Neural crest cell (in vitro differentiated cells): ENCODE measurements around the gene FARSB. TPM values are rescaled to one million over a fixed set of nuclear protein-coding genes. Genes with fewer than 3 reads are reported as not detected.

Experiments
- DNase-seq: peaks from one replicate; pipeline ENCODE4 v3.0.0; 2021; ENCODE audit warnings: low read depth, mixed read lengths, low spot score
- H3K27ac Mint-ChIP-seq: one replicate; pipeline ENCODE4 v1.8.0; 2021; ENCODE audit warnings: mild to moderate bottlenecking, mixed read lengths; ENCODE audit not compliant: unreplicated experiment
- H3K27me3 Mint-ChIP-seq: 2 replicates; pipeline ENCODE4 v1.8.0; 2021; ENCODE audit warnings: low read depth, mild to moderate bottlenecking, mixed read lengths
- H3K36me3 Mint-ChIP-seq: 2 replicates; pipeline ENCODE4 v1.8.0; 2021; ENCODE audit warnings: low read depth, mild to moderate bottlenecking, mixed read lengths
- H3K4me1 Mint-ChIP-seq: 2 replicates; pipeline ENCODE4 v1.8.0; 2021; ENCODE audit warnings: mixed read lengths
- H3K4me3 Mint-ChIP-seq: one replicate; pipeline ENCODE4 v1.8.0; 2021; ENCODE audit warnings: mild to moderate bottlenecking, mixed read lengths
- H3K9me3 Mint-ChIP-seq: 2 replicates; pipeline ENCODE4 v1.8.0; 2021; ENCODE audit warnings: mixed read lengths
- total RNA-seq: library from RNA; stranded (reverse); gene quantifications from 2 replicates; pipeline ENCODE4 v1.2.1, GENCODE V29; 2021
- TF ChIP-seq, protein P1 (sequence below): fragments of 200-600 bp; sonication (generic); conservative IDR thresholded peaks from 2 replicates; pipeline ENCODE4 v1.5.0; 2021; ENCODE audit warnings: antibody characterized with exemption, mild to moderate bottlenecking

FARSB gene
- total RNA-seq, 1 donor from 2014 or later, result 38.7 TPM

DNA sequence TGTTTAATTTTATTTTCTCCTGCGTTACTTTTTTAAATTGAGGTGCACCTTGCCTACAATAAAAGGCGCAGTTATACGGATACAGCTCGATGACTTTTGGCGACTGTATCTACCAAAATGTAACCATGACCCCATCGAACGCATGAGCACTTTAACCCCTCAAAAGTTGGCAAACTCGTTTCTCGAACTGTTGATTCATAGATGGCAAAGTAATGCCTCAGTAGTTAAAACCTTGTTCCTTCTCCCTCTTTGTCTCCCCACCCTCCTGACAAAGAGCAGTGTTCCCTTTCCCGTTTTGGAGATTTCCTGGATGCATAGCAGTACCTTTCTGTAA is 16.1 kb upstream of the FARSB start:
- Mint-ChIP-seq H3K36me3 (no peaks in the 10 kb centered on the region), H3K27ac (no peak overlapping the region), H3K4me1 (peaks cover 24% of the 10 kb centered on the region), H3K4me3 (peak overlapping the region; percentile 52), H3K9me3 (no peaks in the 10 kb centered on the region), H3K27me3 (peaks cover 48% of the 10 kb centered on the region)
- TF ChIP-seq, protein P1, sequence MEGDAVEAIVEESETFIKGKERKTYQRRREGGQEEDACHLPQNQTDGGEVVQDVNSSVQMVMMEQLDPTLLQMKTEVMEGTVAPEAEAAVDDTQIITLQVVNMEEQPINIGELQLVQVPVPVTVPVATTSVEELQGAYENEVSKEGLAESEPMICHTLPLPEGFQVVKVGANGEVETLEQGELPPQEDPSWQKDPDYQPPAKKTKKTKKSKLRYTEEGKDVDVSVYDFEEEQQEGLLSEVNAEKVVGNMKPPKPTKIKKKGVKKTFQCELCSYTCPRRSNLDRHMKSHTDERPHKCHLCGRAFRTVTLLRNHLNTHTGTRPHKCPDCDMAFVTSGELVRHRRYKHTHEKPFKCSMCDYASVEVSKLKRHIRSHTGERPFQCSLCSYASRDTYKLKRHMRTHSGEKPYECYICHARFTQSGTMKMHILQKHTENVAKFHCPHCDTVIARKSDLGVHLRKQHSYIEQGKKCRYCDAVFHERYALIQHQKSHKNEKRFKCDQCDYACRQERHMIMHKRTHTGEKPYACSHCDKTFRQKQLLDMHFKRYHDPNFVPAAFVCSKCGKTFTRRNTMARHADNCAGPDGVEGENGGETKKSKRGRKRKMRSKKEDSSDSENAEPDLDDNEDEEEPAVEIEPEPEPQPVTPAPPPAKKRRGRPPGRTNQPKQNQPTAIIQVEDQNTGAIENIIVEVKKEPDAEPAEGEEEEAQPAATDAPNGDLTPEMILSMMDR, result no peak
- DNase-seq, result no peak

DNA sequence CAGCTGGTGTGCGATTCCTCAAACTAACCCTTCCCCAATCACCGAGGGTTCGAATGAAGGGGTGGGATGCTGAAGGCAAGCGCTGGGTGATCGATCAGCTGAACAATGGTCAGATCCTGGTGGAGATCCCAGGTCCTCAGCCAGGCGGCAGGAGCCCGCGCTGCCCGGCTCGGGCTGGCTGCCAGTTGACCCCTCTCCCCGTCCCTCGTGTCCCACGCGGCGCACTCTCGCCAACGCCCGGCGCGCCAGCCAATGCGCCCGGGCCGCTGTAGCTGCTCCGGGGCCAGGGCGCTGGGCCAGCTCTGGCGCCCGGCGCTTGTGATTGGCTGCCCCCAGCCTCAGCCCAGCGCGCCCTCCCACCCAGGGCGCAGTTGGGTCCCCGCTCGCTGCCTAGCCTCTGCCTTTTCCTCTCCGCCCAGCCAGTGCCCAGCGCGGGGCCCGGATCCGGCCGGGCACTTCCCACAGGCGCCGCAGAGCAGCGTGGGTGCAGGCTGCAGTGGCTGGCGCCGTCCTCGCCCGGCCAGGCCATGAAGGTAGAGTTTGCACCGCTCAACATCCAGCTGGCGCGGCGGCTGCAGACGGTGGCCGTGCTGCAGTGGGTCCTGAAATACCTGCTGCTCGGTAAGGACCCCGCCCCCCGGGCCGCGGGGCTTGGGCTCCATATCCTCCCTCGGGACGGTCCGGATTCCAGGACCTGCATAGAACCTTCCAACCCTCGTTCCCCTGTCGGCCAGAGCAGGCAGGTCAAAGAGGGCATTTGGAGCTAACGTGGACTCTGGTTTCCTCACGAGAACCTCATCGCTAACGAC is 15.6 kb upstream of the FARSB start, which contains the start of gene MOGAT1:
Gene MOGAT1 (plus strand): TSS at position 400 of the 809 bp plus-strand sequence. CDS start 128 bp downstream, at position 528.
- Mint-ChIP-seq H3K4me3 (peak within 1 kb of the TSS; percentile 78), H3K27me3 (peaks cover 48% of the 10 kb centered on the region), H3K27ac (no peak within 1 kb of the TSS), H3K4me1 (peaks cover 24% of the 10 kb centered on the region), H3K9me3 (no peaks in the 10 kb centered on the region), H3K36me3 (no peaks in the 10 kb centered on the region)
- DNase-seq, result peak; percentile 38
- TF ChIP-seq, protein P1, result no peak

DNA sequence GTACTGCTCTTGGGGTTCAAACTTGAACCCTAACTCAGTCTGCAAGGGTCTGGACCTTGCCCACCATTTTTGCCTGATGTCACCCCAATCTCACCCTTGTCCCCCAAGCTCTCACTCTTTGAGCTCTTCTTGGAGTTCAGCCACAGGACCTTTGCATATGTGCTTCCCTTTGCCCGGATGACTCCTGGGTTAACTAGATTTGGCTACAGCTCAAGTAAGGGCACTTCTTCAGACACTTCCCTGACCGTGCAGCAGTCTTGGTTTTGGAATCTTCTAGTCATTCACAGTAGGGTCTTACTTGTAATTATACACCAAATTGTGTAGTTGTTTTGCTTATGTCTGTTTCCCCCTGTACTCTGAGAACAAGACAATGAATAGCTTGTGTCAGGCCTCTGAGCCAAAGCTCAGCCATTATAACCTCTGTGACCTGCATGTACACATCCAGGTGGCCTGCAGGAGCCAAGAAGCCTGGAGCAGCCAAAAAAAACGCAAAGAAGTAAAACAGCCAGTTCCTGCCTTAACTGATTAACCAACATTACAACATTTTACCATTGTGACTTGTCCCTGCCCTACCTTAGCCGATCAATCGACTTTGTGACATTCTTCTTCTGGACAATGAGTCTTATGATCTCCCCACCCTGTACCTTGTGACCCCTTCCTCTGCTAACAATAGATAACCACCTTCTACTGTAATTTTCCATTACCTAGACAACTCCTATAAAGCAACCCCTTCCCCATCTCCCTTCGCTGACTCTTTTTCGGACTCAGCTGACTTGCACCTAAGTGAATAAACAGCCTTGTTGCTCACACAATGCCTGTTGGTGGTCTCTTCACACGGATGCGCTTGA is 14.5 kb upstream of the FARSB start:
- TF ChIP-seq, protein P1, result no peak
- H3K4me3 Mint-ChIP-seq, result peak overlapping the region; percentile 78
- no peak overlapping the region for H3K27ac Mint-ChIP-seq
- no peaks in the 10 kb centered on the region for H3K36me3 Mint-ChIP-seq
- no peaks in the 10 kb centered on the region for H3K9me3 Mint-ChIP-seq
- no peak for DNase-seq
- H3K27me3 Mint-ChIP-seq, result peaks cover 48% of the 10 kb centered on the region
- H3K4me1 Mint-ChIP-seq, result peaks cover 24% of the 10 kb centered on the region

DNA sequence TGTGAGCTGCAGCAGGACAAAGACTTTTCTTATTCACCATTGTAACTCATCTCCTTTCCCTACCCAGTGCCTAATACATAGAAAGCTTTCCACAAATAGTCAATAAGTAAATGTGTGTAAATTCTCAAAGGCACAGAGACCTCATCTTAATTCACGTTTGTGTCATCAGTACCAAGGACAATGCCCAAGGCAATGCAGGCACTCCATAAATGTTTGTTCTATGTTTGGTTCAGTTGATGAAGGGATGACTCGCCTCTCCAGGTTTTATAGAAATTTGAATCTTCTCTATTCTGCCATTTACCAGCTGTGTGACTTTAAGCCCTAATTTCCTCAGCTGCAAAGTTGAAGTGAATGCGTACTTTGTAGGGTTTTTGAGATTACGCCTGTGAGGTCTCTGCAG is 13.5 kb upstream of the FARSB start:
- Mint-ChIP-seq H3K9me3 (no peaks in the 10 kb centered on the region), H3K36me3 (no peaks in the 10 kb centered on the region), H3K27me3 (peaks cover 44% of the 10 kb centered on the region), H3K4me3 (no peak overlapping the region), H3K27ac (no peak overlapping the region), H3K4me1 (peaks cover 24% of the 10 kb centered on the region)
- TF ChIP-seq, protein P1, result no peak
- no peak for DNase-seq

DNA sequence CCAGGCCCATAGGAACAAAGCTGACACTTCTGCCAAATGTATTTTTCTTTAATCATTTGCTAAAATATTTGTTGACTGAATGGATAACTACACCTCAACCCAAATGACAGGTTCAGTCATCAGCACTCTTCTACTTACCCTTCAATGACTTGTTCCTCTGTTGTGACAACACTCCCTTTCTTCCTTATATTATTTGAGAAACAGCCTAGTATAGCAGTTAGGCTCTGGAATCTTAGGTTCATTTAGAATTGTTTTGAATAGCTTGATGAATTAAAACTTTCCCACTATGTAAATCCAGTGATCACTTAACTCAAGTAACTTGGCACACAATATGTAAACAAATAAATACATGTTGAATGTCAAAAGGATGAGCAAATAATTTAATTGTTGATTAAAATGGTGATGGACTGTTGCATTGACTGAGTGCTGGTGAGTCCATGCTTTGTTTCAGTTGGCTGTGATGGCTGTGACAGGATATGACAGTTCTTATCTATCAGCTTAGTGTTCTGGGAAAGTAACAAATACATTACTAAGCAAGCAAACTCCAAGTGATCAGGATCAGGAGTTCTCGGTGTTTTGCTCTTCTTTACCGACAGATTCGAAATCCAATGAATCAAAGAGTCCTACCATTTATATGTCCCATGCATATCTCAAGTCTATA is 12.7 kb upstream of the FARSB start:
- no peaks in the 10 kb centered on the region for H3K9me3 Mint-ChIP-seq
- no peaks in the 10 kb centered on the region for H3K36me3 Mint-ChIP-seq
- TF ChIP-seq, protein P1, result no peak
- no peak for DNase-seq
- no peak overlapping the region for H3K27ac Mint-ChIP-seq
- H3K4me1 Mint-ChIP-seq, result peaks cover 24% of the 10 kb centered on the region
- peaks cover 40% of the 10 kb centered on the region for H3K27me3 Mint-ChIP-seq
- no peak overlapping the region for H3K4me3 Mint-ChIP-seq
